Measurements from ENCODE around the gene KRTAP13-3.

The KRTAP13-3 gene

DNA sequence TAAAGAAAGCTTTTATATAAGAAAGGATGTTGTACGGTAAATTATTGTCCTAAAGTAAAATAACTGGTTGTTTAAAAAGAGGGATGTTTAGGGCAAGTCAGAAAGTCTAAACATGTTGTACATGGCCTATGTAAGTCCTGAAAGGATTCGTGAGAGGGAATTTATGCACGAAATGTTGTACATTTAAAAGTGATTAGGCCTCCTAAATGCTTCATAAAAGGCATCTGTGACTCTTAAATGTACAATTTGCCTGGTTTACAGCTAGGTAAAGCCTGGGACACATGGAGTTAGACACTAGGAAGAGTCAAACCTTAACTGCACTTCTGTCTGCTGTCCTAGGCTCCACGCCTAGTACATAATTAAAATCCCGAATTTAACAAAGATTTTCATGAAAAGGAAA, 9.7 kb downstream of the KRTAP13-3 start:
- in situ Hi-C loops (cut with HindIII; ENCODE audit: low sequenced_read_pairs), result no loop called here
- DNase-seq (ENCODE audit: low read depth), result no peak
- TF ChIP-seq CTCF (IDR thresholded peaks at IDR 0.05; ENCODE audit: low read depth, low read length, missing control alignments), result no peak
- no peak overlapping the region for H3K4me3 ChIP-seq (ENCODE audit: low read depth, low read length)

DNA sequence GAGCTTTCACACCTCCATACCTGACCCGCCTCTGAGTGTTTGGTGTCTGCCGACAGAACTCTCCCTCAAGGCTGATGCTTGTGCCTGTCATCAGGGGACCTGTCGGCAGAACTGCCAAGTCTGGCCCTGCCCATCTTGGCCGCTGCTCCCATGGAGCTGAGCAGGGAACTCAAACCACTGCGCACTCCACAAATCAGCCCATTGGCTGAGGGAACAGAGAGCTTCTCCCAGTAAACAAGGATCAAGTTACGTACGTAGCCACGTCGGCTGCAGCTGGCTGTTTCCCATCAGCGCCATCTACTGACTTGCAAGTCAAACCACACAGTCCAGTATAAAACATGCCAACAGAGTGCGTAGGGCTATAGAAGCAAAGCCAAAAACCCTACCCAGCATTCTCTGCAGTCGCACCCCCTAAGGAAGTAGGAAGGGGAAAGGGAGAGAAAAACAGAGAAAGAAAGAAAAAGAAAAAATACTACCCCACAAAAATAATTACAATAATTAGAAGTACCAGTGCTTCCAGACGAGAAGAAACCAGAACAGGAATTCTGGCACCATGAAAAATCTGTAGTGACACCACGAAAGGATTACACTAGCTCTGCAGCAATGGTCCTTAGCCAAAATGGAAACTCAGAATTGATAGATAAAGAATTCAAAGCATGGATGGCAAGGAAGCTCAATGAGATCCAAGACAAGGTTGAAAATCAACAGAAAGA, 16.8 kb downstream of the KRTAP13-3 start:
- peak; percentile 64 for DNase-seq (ENCODE audit: low read depth)
- H3K4me3 ChIP-seq (ENCODE audit: low read depth, low read length), result no peak overlapping the region
- in situ Hi-C loops (cut with HindIII; ENCODE audit: low sequenced_read_pairs), result no loop called here
- peak; percentile 68 for TF ChIP-seq CTCF (IDR thresholded peaks at IDR 0.05; ENCODE audit: low read depth, low read length, missing control alignments)

DNA sequence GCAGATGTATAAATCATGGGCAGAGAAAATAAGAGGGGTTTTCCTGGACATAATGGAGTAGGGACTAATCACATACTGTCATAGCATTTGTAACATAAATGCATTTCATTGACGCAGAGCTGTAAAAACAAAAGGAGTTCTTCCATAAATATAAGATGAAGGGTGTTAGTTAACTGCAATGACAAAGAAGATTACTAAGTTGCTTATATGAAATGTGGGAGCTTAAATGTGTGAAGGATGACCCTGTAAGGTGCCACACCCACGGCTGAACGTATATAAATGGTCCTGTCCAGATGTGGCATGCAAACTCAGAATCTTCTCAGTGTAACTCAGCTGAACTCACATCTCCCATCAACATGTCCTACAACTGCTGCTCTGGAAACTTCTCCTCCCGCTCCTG, 30.0 kb downstream of the KRTAP13-3 start, which contains the start of gene KRTAP13-1:
Gene KRTAP13-1 (plus strand): TSS at position 301 of the 400 bp plus-strand sequence. CDS start 56 bp downstream, at position 357.
- H3K4me3 ChIP-seq (ENCODE audit: low read depth, low read length), result no peak within 1 kb of the TSS
- in situ Hi-C loops (cut with HindIII; ENCODE audit: low sequenced_read_pairs), result no loop called here
- no peak for DNase-seq (ENCODE audit: low read depth)
- TF ChIP-seq CTCF (IDR thresholded peaks at IDR 0.05; ENCODE audit: low read depth, low read length, missing control alignments), result no peak

- no peak for TF ChIP-seq CTCF (IDR thresholded peaks at IDR 0.05; ENCODE audit: low read depth, low read length, missing control alignments)
- in situ Hi-C loops (cut with HindIII; ENCODE audit: low sequenced_read_pairs), result no loop called here
Measured at GRCh38 chr21:30391492-30392025, 34.2 kb downstream of the KRTAP13-3 start.

GRCh38 chr21:30382201-30382600, 43.5 kb downstream of the KRTAP13-3 start:
- TF ChIP-seq CTCF (IDR thresholded peaks at IDR 0.05; ENCODE audit: low read depth, low read length, missing control alignments), result no peak
- DNase-seq (ENCODE audit: low read depth), result no peak
- in situ Hi-C loops (cut with HindIII; ENCODE audit: low sequenced_read_pairs), result no loop called here
- H3K4me3 ChIP-seq (ENCODE audit: low read depth, low read length), result no peak overlapping the region

More at GRCh38 chr21:30391492-30392025, 34.2 kb downstream of the KRTAP13-3 start:
- no peak for DNase-seq (ENCODE audit: low read depth)
- no peak overlapping the region for H3K4me3 ChIP-seq (ENCODE audit: low read depth, low read length)
